ENCODE data around the gene MRPL38. TPM values are rescaled to one million over a fixed set of nuclear protein-coding genes. Genes with fewer than 3 reads are reported as not detected.

The MRPL38 gene
- total RNA-seq, 1 donor from 2014 or later, result 133 TPM

DNA sequence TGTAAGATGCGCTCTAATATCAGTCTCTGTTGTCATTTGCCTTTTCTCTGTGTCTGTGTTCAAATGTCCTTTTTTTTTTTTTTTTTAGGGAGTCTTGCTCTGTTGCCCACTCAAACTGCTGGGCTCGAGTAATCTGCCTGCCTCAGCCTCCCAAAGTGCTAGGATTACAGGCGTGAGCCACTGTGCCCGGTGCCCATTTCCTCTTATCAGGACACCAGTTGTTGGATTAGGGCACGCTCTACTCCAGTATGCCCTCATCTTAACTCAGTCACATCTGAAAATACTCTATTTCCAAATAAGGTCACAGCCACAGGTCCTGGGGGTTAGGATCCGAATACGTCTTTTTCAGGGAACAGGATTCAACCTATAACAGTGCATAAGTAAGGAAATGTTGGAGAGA, 24.4 kb downstream of the MRPL38 start:
- DNase-seq, result no peak
- peak overlapping the region; percentile 20 for H3K4me3 Mint-ChIP-seq (ENCODE audit: unreplicated experiment)
- no peaks in the 10 kb centered on the region for H3K4me1 Mint-ChIP-seq (ENCODE audit: low read depth, unreplicated experiment)
- peaks cover 8% of the 10 kb centered on the region for H3K27me3 Mint-ChIP-seq (ENCODE audit: unreplicated experiment)
- no peaks in the 10 kb centered on the region for H3K36me3 Mint-ChIP-seq (ENCODE audit: unreplicated experiment)
- no peak overlapping the region for H3K27ac Mint-ChIP-seq (ENCODE audit: unreplicated experiment)
- TF ChIP-seq, protein P1, sequence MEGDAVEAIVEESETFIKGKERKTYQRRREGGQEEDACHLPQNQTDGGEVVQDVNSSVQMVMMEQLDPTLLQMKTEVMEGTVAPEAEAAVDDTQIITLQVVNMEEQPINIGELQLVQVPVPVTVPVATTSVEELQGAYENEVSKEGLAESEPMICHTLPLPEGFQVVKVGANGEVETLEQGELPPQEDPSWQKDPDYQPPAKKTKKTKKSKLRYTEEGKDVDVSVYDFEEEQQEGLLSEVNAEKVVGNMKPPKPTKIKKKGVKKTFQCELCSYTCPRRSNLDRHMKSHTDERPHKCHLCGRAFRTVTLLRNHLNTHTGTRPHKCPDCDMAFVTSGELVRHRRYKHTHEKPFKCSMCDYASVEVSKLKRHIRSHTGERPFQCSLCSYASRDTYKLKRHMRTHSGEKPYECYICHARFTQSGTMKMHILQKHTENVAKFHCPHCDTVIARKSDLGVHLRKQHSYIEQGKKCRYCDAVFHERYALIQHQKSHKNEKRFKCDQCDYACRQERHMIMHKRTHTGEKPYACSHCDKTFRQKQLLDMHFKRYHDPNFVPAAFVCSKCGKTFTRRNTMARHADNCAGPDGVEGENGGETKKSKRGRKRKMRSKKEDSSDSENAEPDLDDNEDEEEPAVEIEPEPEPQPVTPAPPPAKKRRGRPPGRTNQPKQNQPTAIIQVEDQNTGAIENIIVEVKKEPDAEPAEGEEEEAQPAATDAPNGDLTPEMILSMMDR (IDR thresholded peaks at IDR 0.05; ENCODE audit: partially characterized antibody, unreplicated experiment), result no peak
- peaks cover 8% of the 10 kb centered on the region for H3K9me3 Mint-ChIP-seq (ENCODE audit: unreplicated experiment)

DNA sequence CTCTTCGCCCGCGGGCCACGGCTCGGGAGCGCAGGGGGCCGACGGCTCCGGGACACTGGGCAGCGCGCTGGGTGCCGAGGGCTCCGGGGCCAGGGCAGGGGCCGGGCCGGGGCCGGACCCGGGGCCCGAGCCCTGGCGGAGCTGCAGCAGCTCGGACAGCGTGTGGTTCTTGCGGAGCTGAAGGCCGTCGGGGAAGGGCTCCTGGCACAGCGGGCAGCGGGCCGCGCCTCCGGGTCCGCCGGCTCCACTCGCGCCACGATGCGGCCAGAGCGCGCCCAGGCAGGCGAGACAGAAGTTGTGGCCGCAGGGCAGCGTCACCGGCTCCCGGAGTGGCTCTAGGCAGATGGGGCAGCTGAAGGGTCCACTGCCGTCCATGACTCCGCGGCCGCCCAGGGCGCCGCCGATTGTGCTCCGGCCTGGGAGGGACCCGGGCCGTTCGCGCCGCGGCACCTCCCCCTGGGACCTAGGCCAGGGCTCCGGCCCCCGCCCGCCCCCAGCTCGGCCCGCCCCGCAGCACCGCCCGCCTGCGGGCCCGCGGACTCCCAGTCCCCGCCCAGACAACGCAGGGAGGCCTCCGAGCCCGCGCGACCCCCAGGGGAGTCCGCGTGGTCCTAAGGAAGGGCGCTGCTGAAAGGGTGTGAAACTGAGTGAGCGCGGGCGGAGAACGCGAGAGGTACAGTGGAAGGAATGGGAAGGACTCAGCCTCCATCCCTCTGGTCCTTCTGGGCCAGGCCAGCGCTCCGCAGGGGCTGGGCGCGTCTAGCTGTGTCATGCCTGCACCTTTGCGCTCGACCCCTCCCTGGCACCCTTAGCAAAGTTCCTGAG, 26.3 kb downstream of the MRPL38 start, which contains the start of gene TRIM47:
Gene TRIM47, minus strand, starts transcription at position 408 of the 825 bp plus-strand sequence. Its CDS starts 33 bp downstream, at position 375.
- H3K4me1 Mint-ChIP-seq (ENCODE audit: low read depth, unreplicated experiment), result no peaks in the 10 kb centered on the region
- TF ChIP-seq, protein P1 (IDR thresholded peaks at IDR 0.05; ENCODE audit: partially characterized antibody, unreplicated experiment), result no peak
- H3K27me3 Mint-ChIP-seq (ENCODE audit: unreplicated experiment), result peaks cover 8% of the 10 kb centered on the region
- peak within 1 kb of the TSS; percentile 76 for H3K4me3 Mint-ChIP-seq (ENCODE audit: unreplicated experiment)
- peak; percentile 49 for DNase-seq
- no peaks in the 10 kb centered on the region for H3K36me3 Mint-ChIP-seq (ENCODE audit: unreplicated experiment)
- no peak within 1 kb of the TSS for H3K27ac Mint-ChIP-seq (ENCODE audit: unreplicated experiment)
- peaks cover 8% of the 10 kb centered on the region for H3K9me3 Mint-ChIP-seq (ENCODE audit: unreplicated experiment)

DNA sequence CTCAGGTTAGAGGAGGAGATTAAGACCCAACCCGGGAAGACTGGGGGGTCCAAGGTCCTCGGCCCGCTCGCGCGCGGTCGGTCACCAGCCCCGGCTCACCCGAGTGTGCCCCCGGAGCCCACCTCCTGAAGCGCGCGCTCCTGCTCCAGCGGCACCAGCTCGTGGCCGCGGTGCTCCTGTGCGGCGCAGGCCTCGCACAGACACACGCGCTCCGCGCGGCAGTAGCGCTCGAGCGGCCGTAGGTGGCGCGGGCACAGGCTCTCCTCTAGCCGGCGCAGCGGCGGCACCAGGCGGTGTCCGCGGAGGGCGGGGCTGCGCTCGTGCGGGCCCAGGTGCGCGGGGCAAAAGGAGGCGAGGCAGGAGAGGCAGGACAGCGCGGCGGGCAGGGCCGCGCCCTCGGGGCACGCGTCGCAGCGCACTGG, 26.9 kb downstream of the MRPL38 start:
- Mint-ChIP-seq H3K4me1 (ENCODE audit: low read depth, unreplicated experiment) (no peaks in the 10 kb centered on the region), H3K36me3 (ENCODE audit: unreplicated experiment) (no peaks in the 10 kb centered on the region), H3K27ac (ENCODE audit: unreplicated experiment) (no peak overlapping the region), H3K9me3 (ENCODE audit: unreplicated experiment) (peaks cover 7% of the 10 kb centered on the region), H3K27me3 (ENCODE audit: unreplicated experiment) (peaks cover 8% of the 10 kb centered on the region), H3K4me3 (ENCODE audit: unreplicated experiment) (peak overlapping the region; percentile 76)
- TF ChIP-seq, protein P1 (IDR thresholded peaks at IDR 0.05; ENCODE audit: partially characterized antibody, unreplicated experiment), result no peak
- DNase-seq, result peak; percentile 83

DNA sequence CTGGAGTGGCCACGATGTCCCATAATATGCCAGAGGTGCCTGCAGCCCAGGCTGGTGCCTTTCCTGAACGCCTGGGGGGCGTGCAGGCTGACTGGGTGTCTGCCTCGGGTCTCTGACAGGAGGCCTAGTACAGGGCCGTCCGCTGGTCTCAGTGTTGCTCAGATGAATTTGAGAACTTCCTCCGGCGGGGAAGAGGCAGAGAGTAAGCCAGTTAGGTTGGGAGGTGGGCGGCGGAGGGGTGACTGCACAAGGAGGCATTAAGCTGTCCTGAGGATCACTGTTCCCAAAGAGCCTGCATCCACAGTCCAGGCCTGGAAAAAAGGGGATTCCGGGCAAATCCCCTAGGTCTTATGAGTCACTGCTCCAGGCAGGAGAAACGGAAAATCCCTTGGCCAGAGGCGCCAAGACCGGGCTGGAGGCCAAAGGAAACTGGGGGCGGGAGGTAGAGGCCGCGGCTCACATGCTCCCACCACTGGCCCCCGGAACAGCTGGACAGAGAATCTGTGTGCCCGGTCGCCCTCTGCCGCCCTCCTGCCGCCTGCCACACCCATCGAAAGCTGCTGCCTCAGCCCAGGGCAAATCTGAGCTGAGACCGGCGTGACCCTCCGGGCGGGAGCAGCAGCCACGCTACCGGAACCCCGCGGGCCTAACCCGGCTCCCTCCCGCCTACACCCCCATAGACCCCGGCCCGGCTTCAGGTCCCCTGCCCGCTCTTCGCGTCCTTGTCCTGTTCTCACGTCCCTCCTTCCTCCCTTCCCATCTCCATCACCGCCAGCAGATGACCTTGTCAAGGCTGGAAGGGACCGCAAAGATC, 27.5 kb downstream of the MRPL38 start:
- H3K27ac Mint-ChIP-seq (ENCODE audit: unreplicated experiment), result no peak overlapping the region
- peaks cover 8% of the 10 kb centered on the region for H3K27me3 Mint-ChIP-seq (ENCODE audit: unreplicated experiment)
- peaks cover 4% of the 10 kb centered on the region for H3K9me3 Mint-ChIP-seq (ENCODE audit: unreplicated experiment)
- no peak for DNase-seq
- H3K36me3 Mint-ChIP-seq (ENCODE audit: unreplicated experiment), result no peaks in the 10 kb centered on the region
- TF ChIP-seq, protein P1 (IDR thresholded peaks at IDR 0.05; ENCODE audit: partially characterized antibody, unreplicated experiment), result no peak
- peak overlapping the region; percentile 76 for H3K4me3 Mint-ChIP-seq (ENCODE audit: unreplicated experiment)
- no peaks in the 10 kb centered on the region for H3K4me1 Mint-ChIP-seq (ENCODE audit: low read depth, unreplicated experiment)
